ENCODE measurements around the gene TMCO2.

Gene TMCO2

GRCh38 chr1:40239626-40240025 lies 8.1 kb upstream of the TMCO2 start:
- peaks cover 48% of the 10 kb centered on the region for H3K36me3 ChIP-seq (ENCODE audit: insufficient read depth, low read length)
- no peaks in the 10 kb centered on the region for H4K20me1 ChIP-seq (ENCODE audit: insufficient read depth, low read length)
- H3K4me2 ChIP-seq (ENCODE audit: insufficient read depth, low read length): no peak overlapping the region
- H3K4me3 ChIP-seq (ENCODE audit: low read depth in 1 of 2, low read length in 2 of 2): no peak overlapping the region
- H3K9ac ChIP-seq (ENCODE audit: low read depth, low read length): no peak overlapping the region
- TF ChIP-seq EZH2 (IDR thresholded peaks at IDR 0.05; ENCODE audit: borderline replicate concordance, low read depth, low read length, severe bottlenecking) (no peak), CTCF (IDR thresholded peaks at IDR 0.05; ENCODE audit: borderline replicate concordance, extremely low read depth, low read length, poor library complexity, severe bottlenecking) (no peak)
- no peaks in the 10 kb centered on the region for H3K79me2 ChIP-seq (ENCODE audit: insufficient read depth, low read length)
- H3K27ac ChIP-seq (ENCODE audit: low read length): no peak overlapping the region
- no peaks in the 10 kb centered on the region for H3K4me1 ChIP-seq (ENCODE audit: insufficient read depth, low read length)
- ATAC-seq (ENCODE audit: insufficient read depth, low read depth): no peak
- DNase-seq: no peak
- no peak overlapping the region for H2AFZ ChIP-seq (ENCODE audit: low read depth, low read length)
- no peaks in the 10 kb centered on the region for H3K27me3 ChIP-seq (ENCODE audit: insufficient read depth, low read length, poor library complexity)
- H3K9me3 ChIP-seq (ENCODE audit: insufficient read depth, low read length, severe bottlenecking): no peaks in the 10 kb centered on the region

GRCh38 chr1:40240390-40240789 lies 7.3 kb upstream of the TMCO2 start:
- H3K27ac ChIP-seq (ENCODE audit: low read length): no peak overlapping the region
- H3K4me3 ChIP-seq (ENCODE audit: low read depth in 1 of 2, low read length in 2 of 2): no peak overlapping the region
- H3K9ac ChIP-seq (ENCODE audit: low read depth, low read length): no peak overlapping the region
- TF ChIP-seq EZH2 (IDR thresholded peaks at IDR 0.05; ENCODE audit: borderline replicate concordance, low read depth, low read length, severe bottlenecking): no peak
- TF ChIP-seq CTCF (IDR thresholded peaks at IDR 0.05; ENCODE audit: borderline replicate concordance, extremely low read depth, low read length, poor library complexity, severe bottlenecking): no peak
- H4K20me1 ChIP-seq (ENCODE audit: insufficient read depth, low read length): no peaks in the 10 kb centered on the region
- peaks cover 41% of the 10 kb centered on the region for H3K36me3 ChIP-seq (ENCODE audit: insufficient read depth, low read length)
- H3K79me2 ChIP-seq (ENCODE audit: insufficient read depth, low read length): no peaks in the 10 kb centered on the region
- no peaks in the 10 kb centered on the region for H3K9me3 ChIP-seq (ENCODE audit: insufficient read depth, low read length, severe bottlenecking)
- H2AFZ ChIP-seq (ENCODE audit: low read depth, low read length): no peak overlapping the region
- H3K27me3 ChIP-seq (ENCODE audit: insufficient read depth, low read length, poor library complexity): no peaks in the 10 kb centered on the region
- DNase-seq: no peak
- no peaks in the 10 kb centered on the region for H3K4me1 ChIP-seq (ENCODE audit: insufficient read depth, low read length)
- no peak for ATAC-seq (ENCODE audit: insufficient read depth, low read depth)
- H3K4me2 ChIP-seq (ENCODE audit: insufficient read depth, low read length): no peak overlapping the region

- Histone ChIP-seq H3K9me3 (ENCODE audit: insufficient read depth, low read length, severe bottlenecking) (no peaks in the 10 kb centered on the region), H3K4me3 (ENCODE audit: low read depth in 1 of 2, low read length in 2 of 2) (no peak overlapping the region), H3K4me1 (ENCODE audit: insufficient read depth, low read length) (no peaks in the 10 kb centered on the region), H3K4me2 (ENCODE audit: insufficient read depth, low read length) (no peak overlapping the region), H3K27ac (ENCODE audit: low read length) (no peak overlapping the region), H3K9ac (ENCODE audit: low read depth, low read length) (no peak overlapping the region), H3K79me2 (ENCODE audit: insufficient read depth, low read length) (no peaks in the 10 kb centered on the region), H2AFZ (ENCODE audit: low read depth, low read length) (no peak overlapping the region), H3K36me3 (ENCODE audit: insufficient read depth, low read length) (peaks cover 31% of the 10 kb centered on the region), H4K20me1 (ENCODE audit: insufficient read depth, low read length) (no peaks in the 10 kb centered on the region), H3K27me3 (ENCODE audit: insufficient read depth, low read length, poor library complexity) (no peaks in the 10 kb centered on the region)
- ATAC-seq (ENCODE audit: insufficient read depth, low read depth) (no peak), DNase-seq (no peak)
- TF ChIP-seq EZH2 (IDR thresholded peaks at IDR 0.05; ENCODE audit: borderline replicate concordance, low read depth, low read length, severe bottlenecking) (no peak), CTCF (IDR thresholded peaks at IDR 0.05; ENCODE audit: borderline replicate concordance, extremely low read depth, low read length, poor library complexity, severe bottlenecking) (no peak)
These were observed 6.4 kb upstream of the TMCO2 start for GRCh38 chr1:40241362-40241761.

GRCh38 chr1:40243351-40243750 lies 4.4 kb upstream of the TMCO2 start:
- Histone ChIP-seq H3K9ac (ENCODE audit: low read depth, low read length) (no peak overlapping the region), H3K27ac (ENCODE audit: low read length) (no peak overlapping the region), H3K36me3 (ENCODE audit: insufficient read depth, low read length) (peaks cover 11% of the 10 kb centered on the region; the same call in 1 of the 2 replicates), H3K27me3 (ENCODE audit: insufficient read depth, low read length, poor library complexity) (no peaks in the 10 kb centered on the region), H3K9me3 (ENCODE audit: insufficient read depth, low read length, severe bottlenecking) (no peaks in the 10 kb centered on the region), H3K4me3 (ENCODE audit: low read depth in 1 of 2, low read length in 2 of 2) (no peak overlapping the region), H3K4me2 (ENCODE audit: insufficient read depth, low read length) (no peak overlapping the region), H4K20me1 (ENCODE audit: insufficient read depth, low read length) (no peaks in the 10 kb centered on the region), H2AFZ (ENCODE audit: low read depth, low read length) (no peak overlapping the region), H3K4me1 (ENCODE audit: insufficient read depth, low read length) (no peaks in the 10 kb centered on the region), H3K79me2 (ENCODE audit: insufficient read depth, low read length) (no peaks in the 10 kb centered on the region)
- DNase-seq (no peak), ATAC-seq (ENCODE audit: insufficient read depth, low read depth) (no peak)
- no peak for TF ChIP-seq CTCF (IDR thresholded peaks at IDR 0.05; ENCODE audit: borderline replicate concordance, extremely low read depth, low read length, poor library complexity, severe bottlenecking)
- TF ChIP-seq EZH2 (IDR thresholded peaks at IDR 0.05; ENCODE audit: borderline replicate concordance, low read depth, low read length, severe bottlenecking): no peak
